Fibroblast of peridontal ligament (primary cell): ENCODE measurements around the gene GALNT7.
"Not testable (repeated sequence)": the region's sequence is repeated elsewhere in the genome, so short reads cannot be mapped to it uniquely, and the experiment has no call there.

Experiments used
- DNase-seq: peaks from one replicate; pipeline ENCODE4 v3.0.0-alpha.2; 2010; ENCODE audit errors: extremely low read depth

Gene GALNT7, protein sequence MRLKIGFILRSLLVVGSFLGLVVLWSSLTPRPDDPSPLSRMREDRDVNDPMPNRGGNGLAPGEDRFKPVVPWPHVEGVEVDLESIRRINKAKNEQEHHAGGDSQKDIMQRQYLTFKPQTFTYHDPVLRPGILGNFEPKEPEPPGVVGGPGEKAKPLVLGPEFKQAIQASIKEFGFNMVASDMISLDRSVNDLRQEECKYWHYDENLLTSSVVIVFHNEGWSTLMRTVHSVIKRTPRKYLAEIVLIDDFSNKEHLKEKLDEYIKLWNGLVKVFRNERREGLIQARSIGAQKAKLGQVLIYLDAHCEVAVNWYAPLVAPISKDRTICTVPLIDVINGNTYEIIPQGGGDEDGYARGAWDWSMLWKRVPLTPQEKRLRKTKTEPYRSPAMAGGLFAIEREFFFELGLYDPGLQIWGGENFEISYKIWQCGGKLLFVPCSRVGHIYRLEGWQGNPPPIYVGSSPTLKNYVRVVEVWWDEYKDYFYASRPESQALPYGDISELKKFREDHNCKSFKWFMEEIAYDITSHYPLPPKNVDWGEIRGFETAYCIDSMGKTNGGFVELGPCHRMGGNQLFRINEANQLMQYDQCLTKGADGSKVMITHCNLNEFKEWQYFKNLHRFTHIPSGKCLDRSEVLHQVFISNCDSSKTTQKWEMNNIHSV

GRCh38 chr4:173168396-173169177 lies at the start of gene GALNT7:
TSS of gene GALNT7 (plus strand) at chr4:173168811. CDS start at chr4:173168836, 25 bp downstream.
- peak; percentile 34 for DNase-seq

- not testable (repeated sequence) for DNase-seq
Measured at GRCh38 chr4:173118819-173119218, 49.8 kb upstream of the GALNT7 start.

DNA sequence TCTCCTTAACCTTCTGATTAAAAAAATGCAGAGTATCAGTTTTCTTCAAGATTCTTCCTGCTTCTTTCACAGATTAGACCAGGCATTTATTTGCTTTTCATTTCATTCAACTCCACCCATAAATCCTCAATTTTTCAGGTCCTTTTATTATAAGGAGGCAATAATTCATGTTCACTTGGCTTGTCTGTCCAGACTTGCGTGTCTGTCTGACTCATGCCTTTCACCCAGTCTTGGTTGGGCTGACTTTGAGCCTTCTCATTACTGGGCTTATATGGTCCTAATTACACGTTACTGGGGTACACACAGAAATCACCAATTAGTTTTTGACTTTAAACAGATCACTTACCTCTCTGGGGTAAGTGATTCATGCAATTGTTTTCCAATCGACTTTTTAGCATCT lies 48.8 kb upstream of the GALNT7 start:
- no peak for DNase-seq

DNA sequence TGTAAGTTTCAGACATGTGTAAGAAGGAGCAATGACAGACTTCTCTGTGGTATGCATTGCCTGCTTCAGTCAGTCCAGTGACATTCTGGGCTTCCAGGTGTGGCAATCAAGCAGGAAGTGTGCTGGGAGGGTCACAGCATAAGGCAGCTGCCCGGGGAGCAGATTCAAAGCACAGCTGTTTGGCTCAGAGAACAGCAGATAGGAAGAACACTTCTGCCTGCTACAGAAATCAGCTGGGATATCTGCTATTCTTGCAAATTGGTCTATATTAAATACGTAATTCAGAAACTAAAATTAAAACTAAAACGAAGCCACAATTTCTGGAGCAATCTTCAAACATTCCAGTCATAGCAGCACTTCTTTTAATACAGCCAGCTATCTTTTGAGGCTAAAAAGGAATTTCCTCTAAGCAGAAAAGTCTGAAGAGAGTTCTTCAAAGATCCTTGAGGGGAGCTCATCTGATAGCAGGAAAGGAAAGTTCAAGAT lies 47.5 kb upstream of the GALNT7 start:
- DNase-seq, result peak; percentile 47

GRCh38 chr4:173124209-173124865 lies 44.3 kb upstream of the GALNT7 start:
- DNase-seq, result no peak

GRCh38 chr4:173125216-173125812 lies 43.3 kb upstream of the GALNT7 start:
- DNase-seq, result no peak

DNA sequence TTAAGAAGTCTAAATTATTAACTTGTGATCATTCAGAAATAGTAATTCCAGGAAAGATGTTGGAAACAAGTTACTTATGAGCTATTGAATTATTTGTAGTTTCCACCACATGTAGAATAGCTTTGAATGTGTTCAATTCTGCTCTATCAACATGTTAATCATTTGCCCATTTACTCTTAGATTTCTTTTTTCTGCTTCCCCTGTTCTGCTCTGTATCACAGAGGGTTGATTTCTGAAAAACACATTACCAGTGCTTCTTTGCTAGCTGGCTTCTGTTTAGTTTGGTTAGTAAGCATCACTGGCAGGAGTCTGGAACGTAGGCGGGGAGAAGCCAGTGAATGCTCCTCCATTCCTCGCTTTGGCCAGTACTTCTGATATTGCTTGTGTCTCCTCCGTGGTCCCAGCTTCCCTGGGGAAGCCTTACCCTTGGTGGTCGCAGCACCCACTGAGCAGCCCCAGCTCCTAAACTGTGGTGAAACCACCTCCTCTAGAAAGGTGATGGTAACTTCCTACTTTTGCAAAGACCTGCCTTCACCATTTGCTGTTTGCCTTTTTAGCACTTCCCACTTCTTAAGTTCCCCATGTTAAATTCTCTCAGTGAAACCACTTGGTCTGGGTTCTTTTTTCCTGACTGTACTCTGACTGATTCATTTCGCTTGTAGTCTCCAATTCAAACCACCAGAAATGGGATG lies 40.3 kb upstream of the GALNT7 start:
- no peak for DNase-seq

DNA sequence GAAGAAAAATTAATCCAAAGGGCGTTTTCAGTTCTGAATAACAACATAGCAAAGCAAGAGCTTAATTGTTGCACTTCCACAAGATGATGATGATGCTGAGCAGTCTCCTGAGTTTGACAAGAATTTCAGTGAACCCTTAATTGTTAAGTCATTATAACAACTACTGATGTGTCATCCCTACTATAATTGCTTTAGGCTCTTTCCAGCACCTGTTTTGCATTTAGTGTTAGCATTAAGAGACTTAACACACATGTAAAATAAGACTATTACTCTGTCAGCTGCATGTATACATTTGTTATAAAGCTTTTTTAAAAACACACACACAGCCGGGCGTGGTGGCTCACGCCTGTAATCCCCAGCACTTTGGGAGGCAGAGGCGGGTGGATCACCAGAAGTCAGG lies 37.9 kb upstream of the GALNT7 start:
- DNase-seq, result peak; percentile 7

- no peak for DNase-seq
Measured at GRCh38 chr4:173134426-173134825, 34.2 kb upstream of the GALNT7 start.

DNA sequence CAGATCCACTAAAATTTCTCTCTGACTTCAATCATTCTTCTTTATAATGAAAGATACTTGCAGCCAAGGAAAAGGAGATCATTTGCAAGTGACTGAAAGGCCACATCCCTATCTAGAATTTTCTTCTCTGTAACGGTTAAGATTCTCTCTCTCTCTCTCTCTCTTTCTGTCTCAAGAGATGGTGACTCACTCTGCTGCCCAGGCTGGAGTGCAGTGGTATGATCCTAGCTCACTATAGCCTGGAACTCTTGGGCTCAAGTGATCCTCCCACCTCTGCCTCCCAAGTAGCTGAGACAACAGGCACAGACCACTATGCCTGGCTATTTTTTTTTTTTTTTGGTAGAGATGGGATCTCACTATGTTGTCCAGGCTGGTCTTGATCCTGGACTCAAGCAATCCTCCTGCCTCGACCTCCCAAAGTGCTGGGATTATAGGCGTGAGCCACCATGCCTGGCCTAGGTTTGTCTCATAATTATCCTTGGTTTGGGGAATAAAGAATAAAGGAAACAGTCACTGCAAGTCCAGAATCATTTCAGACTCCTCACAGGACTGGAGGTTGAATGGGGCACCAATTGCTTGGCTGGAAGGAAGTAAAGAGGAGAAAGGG lies 33.3 kb upstream of the GALNT7 start:
- DNase-seq, result peak; percentile 58

DNA sequence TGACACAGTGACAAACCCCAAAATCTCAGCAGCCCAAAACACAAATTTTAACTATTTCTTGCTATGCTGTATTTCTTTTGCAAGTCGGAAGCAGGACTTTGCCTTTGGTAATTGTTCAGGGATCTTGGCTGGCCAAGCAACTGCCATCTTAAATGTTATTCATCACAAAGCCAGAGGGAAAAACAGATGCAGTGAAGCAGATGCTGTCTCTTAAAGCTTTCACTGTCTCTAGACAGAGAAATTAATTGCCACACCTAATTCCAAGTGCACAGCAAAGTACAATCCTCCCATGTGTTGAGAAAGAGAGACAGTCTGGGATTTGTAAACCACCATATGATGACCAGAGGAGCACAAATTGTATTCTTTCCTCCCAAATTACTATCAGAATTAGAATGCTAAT lies 30.0 kb upstream of the GALNT7 start:
- DNase-seq, result no peak

GRCh38 chr4:173139561-173139960 lies 29.1 kb upstream of the GALNT7 start:
- no peak for DNase-seq

GRCh38 chr4:173145131-173145530 lies 23.5 kb upstream of the GALNT7 start:
- DNase-seq, result no peak

DNA sequence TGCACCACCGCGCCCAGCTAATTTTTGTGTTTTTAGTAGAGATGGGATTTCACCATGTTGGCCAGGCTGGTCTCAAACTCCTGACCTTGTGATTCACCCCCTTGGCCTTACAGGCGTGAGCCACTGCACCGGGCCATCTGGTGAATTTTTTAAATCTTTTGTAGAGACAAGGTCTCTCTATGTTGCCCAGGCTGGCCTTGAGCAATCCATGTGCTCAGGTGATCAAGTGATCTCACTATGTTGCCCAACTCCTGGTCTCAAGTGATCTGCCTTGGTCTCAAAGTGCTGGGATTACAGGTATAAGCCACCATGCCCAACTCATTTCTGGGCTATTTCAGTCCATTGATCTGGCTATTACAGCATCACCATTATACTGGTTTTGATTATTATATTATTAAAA lies 22.2 kb upstream of the GALNT7 start:
- no peak for DNase-seq

GRCh38 chr4:173151496-173151895 lies 17.1 kb upstream of the GALNT7 start:
- no peak for DNase-seq

- no peak for DNase-seq
Measured at GRCh38 chr4:173152104-173152503, 16.5 kb upstream of the GALNT7 start.

DNA sequence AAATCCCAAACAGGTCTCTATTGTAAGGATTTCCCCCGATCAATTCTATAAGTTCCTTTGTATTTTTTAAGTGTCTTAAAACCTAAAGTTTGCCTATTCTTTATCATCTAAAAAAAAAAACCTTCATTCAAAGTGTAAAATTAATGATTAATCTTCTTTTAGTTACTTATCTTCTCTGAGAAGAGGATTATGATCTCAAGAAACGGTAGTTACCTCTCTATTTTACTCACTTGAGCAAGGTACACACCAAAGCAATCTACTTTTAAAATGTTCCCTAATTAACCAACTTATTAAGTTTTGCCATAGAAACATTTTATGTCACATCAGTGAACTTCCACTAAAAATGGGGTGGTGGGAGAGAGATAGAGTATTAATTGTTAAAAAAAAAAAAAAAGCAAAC lies 15.2 kb upstream of the GALNT7 start:
- no peak for DNase-seq

GRCh38 chr4:173159791-173160190 lies 8.8 kb upstream of the GALNT7 start:
- DNase-seq, result no peak

- no peak for DNase-seq
Measured at GRCh38 chr4:173160871-173161270, 7.7 kb upstream of the GALNT7 start.

DNA sequence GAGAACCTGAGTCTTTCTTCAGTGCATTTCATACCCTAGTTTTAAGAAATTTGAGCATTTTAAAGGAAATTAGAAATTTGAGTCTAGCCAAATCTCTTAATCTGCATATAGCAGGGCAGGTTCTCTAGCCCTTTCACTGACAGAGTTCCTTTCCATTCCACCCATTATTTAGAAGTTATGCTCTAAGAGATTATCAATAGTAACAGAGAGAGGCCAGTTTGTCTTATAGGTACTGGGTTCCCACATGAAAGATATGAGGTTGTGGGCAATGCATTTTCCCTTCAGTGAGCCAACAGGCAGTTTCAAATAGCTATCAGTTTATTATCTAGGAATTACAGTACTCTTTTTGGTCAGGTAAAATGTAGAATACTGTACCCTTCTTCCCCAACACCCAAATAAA lies 7.3 kb upstream of the GALNT7 start:
- DNase-seq, result no peak
